SK-N-MC (cell line): ENCODE data around the gene PTPRN2.

Experiments
- EZH2 ChIP-seq: fragments of 200-600 bp; sonication (generic); IDR thresholded peaks from one replicate; pipeline ENCODE4 v1.6.1; 2017; ENCODE audit warnings: antibody characterized with exemption
- POLR2AphosphoS5 ChIP-seq: IDR thresholded peaks from 2 replicates; pipeline ENCODE4 v1.6.1; 2012; ENCODE audit warnings: mild to moderate bottlenecking, low read depth, low read length, borderline replicate concordance

DNA sequence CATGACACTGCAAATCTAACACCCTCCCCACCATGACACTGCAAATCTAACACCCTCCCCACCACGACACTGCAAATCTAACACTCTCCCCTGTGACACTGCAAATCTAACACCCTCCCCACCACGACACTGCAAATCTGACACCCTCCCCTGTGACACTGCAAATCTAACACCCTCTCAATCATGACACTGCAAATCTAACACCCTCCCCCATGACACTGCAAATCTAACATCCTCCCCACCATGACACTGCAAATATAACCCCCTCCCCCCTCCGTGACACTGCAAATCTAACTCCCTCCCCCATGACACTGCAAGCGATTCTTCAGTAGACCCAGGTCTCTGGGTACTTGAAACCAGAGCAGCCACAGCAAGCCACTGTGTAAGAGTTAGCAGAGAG lies 646.4 kb downstream of the PTPRN2 start:
- no peak for TF ChIP-seq POLR2AphosphoS5
- no peak for TF ChIP-seq EZH2
